Tongue (tissue), 2 donors: Measurements from ENCODE around the gene OXT. TPM values are rescaled to one million over a fixed set of nuclear protein-coding genes. Genes with fewer than 3 reads are reported as not detected.

Experiments
- DNase-seq: peaks from one replicate; pipeline ENCODE4 v3.0.0-alpha.2; 2015
- total RNA-seq: library from RNA; depleted of rRNA; stranded (reverse); fragments of >200 nt; gene quantifications from one replicate; pipeline ENCODE4 v1.2.3, GENCODE V29; 2014

OXT gene
- total RNA-seq, 1 donor from 2014 or later = not detected

DNA sequence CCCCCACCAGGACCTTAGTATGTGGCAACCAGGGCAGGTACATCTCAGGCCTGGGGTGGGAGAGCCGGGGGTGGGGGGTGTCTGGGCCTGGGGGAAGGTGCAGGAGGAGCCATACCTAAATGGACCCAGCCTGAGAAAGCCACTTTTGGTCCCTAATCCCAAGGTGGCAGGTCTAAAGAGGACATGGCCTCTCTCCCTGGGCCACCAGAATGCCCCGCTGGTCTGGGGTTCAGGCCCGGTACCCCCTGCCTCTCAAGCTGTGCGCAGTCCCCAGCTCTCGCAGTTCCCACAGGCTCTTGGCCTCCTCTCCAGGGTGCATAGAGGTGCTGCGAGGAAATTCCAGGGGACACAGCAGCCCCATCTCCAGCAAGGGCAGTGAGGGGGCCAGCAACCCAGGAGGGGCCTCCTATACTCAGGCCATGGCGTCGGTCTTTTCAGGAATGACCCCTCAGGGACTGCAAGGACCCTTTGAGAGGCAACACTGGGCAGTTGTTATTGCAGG, 14.2 kb downstream of the OXT start:
- DNase-seq = no peak

DNA sequence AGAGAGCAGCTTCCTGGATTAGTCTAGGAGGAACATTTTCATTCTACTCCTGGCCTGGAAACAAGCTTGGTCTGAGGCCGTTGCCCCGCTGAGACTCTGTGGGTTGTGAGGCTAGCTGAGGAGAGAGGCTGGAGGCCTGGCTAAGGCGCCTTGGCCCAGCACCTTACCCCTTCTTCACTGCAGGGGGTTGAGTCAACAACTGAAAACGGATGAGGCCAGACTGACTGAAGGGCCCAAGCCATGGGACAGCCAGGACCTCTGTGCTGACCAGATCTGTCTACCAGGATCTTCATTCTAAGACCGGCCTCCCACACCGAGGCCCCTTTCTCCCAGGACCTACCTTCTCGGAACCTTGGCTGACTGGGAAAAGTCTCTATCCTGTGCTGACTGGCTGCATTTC, 16.6 kb downstream of the OXT start:
- no peak for DNase-seq

DNA sequence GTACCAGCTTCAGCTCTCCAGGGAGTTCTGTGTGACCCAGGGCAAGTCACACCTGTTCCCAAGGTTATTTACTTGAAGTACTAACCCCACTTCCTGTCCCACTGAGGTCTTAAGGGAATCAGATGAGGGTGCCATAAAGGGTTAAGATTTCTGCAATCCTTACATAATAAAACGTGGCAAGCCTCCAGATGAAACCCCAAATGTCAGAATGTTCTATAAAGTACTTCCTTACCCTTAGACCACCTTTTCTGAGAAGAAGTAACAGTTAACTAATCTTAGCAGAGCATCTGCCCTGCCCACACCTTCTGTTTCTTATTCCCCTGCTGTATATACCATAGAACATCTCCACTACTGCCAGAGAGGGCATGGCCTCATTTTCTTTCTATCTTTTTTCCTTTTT, 19.1 kb downstream of the OXT start:
- DNase-seq = no peak

DNA sequence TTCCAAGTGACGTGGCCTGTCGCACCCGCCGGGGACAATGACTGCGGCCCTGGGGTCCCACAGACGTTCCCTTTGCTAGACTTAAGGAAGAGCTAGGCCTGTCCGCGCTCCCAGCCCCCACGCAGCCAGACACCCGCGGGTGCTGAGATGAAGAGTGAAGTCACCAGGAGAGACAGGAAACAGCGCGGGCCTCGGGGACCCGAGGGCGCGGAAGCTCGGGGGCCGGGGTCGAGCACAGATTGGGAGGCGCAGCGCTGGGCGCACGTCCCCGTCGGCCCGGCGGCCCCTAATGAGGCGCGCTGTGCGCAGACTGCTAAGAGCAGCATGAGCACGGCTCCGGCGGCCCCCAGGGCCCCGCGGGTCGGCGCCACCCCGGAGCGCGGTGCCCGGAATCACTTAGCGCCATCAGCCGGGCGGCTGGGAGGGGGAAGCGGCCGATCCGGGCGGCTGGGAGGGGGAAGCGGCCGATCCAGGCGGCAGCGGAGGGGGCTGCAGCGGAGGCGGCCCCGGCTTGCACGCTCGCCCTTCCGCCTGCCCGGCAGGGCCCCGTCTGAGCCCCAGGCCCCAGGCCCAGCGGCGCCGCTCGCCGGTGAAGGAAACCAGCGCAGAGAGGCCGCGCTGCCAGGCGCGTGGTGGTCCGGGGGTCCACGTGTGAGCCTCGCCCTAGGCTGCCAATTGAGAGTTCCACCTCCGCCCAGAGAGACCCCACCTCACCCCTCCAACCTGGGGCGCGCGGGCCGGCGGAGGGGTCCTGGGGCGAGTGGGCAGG, 21.4 kb downstream of the OXT start:
- DNase-seq = peak; percentile 38

DNA sequence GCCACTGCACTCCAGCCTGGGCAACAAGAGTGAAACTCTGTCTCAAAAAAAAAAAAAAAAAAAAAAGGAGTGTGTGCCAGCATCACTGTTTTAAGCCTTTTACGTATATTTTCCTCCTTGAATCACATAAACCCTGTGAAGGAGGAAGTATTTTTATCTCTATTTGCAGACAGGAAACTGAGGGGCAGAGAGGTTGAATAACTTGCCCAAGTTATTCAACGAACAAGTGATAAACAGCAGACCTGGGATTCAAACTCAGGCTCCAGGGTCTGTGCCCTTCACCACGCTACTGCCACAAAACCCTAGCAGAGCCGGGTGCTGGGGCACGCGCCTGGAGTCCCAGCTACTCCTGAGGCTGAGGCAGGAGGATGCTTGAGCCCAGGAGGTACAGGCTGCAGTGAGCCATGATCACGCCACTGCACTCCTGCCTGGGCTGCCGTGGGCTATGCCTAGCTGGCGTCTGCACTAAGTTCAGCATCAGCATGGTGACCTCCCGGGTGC, 22.5 kb downstream of the OXT start:
- DNase-seq = no peak

DNA sequence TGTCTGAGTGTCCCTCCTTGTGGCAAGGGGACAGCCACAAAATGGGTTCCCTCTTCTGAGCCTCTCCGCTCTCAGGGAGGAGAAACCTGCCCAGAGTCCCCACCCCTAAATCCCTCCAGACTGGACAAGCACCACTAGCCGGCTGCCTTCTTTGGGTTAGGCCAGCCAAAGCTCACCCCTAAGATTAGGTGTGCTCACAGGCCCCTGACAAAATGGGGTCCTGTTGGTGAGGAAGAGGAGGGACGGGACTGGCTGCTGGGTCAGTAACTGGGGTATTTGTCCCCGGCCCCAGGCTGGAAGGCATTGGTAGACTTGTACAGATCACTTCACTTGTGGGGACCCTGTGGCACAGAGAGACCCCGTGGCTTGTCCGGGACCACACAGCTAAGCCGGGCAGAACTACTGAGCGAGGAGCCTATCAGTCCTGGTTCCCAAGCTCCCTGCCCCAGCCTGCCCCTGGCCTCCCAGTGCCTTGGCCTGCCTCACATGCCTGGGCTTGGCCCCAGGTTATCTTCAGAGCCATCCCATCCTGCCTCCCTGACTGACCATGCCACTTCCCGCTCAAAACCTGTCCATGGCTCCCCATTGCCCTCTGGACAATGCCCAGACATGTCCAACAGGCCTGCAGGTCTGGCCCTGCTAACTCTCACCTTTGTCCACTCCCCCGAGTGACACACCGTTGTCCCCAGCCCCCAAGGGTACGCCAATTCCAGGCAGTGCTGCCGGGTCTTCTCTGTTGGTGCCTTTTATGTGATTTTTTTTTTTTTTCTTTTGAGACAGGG, 23.6 kb downstream of the OXT start:
- no peak for DNase-seq

DNA sequence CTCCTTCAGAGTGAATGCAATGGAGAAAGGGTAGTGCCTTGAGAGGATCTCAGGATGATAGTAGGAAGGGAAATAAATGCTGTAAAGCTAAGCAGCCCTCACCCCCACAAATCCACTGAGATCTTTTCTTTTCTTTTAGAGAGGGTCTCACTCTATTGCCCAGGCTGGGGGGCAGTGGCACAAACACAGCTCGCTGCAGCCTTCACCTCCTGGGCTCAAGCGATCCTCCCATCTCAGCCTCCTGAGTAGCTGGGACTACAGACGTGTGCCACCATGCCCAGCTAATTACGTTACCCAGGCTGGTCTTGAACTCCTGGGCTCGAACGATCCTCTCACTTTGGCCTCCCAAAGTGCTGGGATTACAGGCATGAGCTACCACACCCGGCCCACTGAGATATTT, 29.1 kb downstream of the OXT start:
- DNase-seq = no peak

DNA sequence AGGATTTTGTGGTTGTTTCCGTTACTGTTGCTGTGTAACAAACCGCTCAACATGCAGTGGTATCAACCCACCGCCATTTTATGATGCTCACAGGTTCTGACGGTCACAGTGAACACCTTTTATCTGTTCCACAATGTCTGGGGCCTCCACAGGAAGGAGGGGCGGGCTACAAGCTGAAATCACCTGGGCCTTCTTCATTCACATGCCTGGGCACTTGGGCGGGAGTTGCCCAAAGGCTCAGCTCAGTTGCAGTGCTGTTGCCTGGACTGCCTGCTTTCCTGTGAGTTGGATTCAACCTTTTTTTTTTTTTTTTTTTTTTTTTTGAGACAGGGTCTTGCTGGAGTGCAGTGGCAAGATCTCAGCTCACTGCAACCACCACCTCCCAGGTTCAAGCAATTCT, 29.8 kb downstream of the OXT start:
- no peak for DNase-seq

DNA sequence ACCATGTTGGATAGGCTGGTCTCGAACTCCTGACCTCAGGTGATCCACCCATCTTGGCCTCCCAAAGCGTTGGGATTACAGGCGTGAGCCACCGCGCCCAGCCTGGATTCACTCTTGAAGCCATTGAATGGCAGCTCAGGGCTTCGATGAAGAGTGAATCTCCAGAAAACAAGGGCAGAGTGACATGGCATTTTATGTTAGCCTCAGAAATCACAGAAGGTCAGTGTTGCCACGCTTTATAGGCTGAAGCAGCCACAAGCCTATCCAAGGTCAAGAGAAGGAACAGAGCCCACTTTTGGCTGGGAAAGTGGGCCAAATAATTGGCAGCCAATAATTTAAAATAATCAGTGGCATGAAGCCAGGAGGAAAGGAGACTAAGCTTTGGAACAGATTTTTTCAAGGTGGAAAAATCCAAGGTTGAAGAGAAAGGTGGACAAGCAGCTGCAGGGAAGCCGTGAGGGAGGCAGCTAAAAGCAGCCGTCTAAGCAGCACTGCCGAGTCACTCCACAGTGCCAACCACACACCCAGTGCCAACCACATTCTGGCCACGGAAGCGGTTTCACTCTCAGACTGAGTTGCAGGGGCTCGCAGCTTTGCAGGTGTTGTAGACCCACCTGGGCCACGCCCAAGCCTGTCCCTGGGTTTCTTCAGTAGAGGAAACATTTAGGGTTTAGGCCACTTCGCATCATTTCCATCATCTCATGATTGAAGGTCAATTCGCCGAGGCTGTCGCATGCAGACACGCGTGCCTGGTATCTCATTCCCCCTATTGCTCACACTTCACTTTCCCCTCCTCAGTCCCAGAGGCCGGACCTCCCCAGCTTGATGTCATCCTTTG, 30.5 kb downstream of the OXT start:
- no peak for DNase-seq

DNA sequence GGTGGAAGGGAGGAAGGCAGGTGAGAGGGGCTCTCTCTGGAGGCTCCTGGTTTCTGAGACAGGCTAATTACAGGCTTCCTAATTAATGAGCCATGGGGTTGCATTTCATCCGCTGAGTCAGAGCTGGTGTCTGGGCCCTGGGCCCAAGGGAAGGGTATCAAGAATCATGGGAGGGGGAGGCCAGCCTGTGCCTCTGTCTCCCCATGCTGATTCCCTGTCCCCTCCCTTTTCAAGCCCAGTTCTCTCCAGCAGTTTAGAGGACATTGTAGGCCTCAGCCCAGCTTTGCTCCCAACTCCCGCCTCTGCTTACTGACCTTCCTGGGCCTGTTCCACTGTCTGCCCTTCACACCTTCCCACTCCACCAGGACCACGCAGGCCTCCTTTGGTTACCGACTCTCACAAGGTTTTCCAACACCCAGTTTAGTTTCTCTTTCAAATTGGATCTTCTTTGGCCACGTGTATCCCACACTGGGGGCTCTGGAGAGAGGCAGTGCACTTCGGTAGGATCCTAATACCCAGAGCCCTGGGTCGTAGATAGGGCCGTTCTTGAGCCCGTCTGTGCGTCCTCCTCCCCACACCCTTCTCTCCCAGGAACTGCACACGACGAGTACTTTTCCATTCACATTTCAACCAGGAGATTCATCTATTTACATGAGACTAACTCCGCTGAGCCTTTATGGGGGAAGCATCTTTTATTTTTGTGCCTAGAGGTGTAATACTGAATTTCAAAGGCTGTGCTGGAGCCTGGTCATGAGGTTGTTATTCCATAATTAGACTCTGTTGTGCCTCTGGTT, 31.4 kb downstream of the OXT start:
- no peak for DNase-seq

DNA sequence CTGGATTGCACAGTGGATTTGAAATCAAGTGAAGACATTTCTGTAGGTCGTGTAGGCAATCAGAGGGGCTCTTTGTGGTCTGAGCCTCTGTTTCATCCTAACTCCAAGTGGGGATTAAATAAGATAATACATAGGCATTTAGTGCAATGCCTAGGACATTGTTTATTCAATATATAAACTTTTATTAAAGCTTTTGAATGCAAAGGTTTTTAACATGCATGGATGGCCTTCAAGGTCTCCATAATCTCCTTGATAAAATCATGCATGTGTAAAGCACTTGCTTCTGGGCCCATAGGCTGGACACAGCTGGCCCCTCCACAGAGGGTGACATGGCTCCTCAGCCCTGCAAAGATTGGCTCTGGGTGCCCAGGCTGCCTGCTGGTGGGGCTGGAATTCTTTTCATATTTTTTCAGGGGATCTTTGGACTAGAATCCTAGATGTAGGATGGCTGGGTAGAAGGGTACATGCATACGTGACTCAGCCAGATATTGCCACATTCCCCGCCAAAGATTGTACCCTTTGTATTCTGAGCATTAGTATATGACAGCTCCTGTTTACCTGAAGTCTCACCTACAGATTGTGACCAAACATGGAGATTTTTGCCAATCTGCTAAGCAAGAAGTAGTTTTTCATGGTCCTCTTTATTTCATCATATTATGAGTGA, 32.1 kb downstream of the OXT start:
- DNase-seq = no peak

DNA sequence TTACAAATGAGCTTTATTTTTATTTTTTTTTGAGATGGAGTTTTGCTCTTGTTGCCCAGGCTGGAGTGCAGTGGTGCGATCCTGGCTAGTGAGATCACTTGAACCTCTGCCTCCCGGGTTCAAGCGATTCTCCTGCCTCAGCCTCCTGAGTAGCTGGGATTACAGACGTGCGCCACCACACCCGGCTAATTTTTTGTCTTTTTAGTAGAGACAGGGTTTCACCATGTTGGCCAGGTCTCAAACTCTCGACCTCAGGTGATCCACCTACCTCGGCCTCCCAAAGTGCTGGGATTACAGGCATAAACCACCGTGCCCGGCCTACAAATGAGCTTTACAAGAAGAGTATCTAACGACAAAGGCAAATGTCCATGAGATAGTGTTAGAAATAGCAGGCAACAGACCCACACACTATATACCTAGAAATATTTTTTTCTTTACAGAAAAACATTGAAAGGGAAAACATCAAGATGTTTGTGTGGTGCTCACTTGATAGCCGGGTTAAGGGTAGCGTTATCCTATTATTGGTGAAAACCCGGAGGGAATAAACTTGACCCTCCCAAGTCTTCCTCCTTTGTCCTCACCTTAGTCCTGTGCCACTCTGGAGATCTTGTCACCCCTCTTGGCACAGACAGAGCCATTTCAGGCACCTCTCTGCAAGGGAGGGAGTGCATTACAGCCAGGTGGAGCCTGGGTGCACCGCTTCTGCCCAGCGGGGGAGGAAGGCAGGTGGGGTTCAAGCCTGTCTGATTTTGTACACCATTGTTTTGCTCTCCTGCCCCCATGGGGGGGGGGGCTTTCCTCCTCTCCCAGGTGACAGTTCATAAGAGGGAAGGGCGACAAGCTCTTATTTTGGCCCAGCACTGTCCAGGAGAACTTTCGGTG, 34.1 kb downstream of the OXT start:
- no peak for DNase-seq

DNA sequence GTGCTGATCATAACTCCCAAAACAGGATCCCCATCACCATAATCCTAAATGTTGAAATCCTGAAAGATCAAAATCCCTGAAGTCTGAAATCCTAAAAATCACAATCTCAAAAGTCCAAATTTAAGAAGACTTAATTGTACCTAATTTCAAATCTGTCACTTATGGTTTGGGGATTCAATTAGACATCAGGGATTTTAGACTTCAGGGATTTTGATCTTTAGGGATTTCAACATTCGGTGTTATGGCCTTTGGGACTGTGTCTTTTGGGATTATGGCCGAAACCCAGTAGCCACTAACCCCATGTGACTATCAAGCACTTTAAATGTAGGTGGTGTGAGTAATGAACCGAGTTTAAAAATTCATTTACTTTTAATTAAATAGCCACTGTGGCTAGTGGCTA, 34.8 kb downstream of the OXT start:
- no peak for DNase-seq

DNA sequence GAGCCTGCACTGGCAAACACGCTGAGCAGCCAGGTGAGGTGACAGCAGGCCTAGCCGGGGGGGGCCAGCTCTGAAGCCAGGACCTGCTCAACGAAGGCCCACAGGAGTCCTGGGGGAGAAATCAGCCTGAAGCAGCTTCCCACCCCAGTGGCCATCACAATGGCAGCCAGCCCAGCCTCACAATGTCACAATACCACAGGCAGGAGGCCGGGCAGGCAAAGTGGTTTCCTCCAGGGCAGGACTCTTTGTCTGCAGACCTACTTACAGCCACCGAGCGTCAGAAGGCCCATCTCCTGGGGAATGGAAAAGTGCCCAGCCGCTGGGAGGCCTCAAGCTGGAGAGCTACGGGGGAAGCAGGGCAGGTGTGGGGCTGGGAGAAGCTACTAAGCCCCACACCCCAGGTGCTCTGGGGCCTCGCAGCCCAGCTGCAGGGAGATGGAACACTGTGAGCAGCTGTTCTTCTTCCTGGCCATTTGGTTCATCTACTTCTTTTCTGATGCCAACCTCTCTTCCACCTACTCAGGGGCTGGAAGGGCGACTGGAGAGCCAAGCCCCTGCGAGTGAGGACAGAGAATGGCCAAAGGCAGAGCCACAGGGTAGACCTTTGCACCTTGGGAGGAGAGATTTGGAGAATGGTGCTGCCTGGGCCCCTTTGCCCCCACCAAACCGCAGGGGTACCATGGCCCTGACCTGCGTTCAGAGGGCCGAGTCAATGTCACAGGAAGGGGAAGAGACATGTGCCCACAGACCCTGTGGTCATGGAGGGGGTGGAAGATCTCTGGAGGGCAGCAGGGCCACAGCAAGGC, 35.4 kb downstream of the OXT start:
- DNase-seq = no peak

DNA sequence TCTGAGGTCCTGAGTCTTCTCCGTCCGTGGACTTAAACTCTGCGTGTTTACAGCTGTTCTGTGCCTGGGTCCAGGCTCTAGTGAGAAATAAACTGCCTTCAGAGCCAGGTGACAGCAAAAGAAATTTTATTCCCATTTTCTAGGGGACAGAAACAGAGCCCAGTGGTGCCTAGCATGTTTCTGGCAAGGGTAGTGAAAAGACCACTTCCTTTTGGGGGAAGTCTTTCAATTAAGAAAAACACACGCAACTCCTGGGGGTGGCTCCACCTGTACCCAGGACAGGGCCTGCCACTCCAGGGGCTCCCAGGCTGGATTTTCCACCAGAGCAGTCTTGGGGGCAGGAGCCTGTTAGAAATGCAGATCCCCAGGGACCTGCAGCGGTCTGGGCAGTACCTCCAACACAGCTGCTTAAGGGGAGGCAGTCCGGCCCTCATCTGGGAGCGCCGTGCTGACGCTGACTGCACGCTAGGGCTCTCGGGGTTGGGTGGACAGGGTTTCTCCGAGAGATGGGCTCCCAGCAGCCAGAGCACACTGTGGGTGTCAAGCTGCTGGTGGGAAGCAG, 36.1 kb downstream of the OXT start:
- DNase-seq = no peak

DNA sequence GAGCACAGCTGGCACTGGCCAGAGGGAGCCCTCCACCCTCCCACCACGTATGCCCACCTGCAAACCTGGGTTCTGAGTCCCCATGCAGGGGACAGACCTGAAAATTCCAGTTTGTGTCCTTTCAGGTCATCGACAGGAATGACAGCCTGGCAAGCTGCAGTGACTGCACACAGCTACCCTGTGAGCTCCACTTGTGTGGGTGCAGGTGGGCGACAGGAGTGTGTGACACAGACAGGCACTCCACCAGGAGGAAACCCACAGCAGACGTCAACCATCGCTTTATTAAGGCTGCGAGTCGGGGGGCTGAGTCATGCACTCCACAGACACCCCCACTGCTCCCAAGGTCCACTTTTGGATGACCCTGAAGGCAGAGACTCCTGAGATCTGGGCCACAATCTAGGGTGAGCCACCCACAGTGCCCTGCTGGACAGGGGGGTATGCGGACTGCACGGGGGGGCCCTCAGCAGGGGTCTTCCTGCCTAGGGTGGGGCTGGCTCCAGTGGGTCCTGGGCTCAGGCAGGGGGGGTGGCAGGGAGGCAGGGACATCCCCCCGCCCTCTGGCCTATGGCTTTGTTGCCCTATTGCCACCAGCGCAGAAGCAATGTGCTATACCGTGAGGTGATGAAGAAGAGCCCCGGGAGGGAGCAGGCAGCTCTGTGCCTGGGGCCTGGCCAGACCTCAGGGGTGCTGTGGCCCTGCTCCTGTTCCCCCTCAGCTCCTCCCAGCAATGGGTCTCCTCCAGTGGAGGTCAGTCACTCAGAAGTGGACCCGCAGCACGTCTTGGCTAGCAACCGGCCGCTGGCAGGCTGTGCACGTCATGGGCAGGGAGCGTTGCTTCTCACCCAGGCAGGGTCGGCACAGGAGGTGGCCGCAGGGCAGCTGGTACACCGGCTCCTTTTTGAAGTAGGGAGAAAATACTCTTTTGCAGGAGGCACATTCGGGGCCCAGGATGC, 38.2 kb downstream of the OXT start:
- no peak for DNase-seq

DNA sequence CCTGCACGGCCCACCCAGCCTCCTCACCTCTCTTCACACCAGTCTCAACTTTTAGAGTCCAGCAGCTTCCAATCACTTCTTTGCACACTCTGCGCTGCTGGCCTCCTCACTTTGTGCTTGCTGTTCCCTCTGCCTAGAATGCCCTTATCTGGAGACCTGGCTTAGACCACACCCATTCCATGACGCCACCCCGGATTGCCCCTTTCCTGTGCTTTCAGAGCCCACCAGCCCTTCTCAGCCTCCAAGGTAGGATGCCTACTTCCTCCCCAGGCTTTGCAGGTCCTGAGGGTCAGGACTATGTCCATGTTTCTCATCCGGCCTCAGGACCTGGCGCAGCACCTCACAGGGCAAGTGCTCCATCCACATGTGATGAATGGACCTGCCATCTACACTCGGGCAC, 40.1 kb downstream of the OXT start:
- no peak for DNase-seq

DNA sequence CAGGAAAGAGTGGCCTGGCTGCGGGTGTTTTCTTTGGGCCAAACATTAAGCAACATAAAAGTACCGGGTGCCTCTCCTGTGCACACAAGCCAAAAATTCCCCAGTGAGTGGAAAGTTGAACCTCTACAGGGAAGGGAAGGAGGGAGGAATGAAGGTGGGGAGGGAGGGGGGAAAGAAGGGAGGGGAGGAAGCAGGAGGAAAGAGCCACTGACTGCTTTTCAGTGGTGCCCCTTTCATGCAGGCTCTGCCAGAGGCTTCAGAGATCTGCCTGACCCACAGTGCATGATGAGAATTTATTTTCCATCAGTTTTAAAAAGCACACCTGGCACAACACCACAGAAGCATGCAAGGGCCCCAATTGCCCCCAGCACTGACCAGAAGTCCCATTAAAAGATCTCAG, 40.6 kb downstream of the OXT start:
- no peak for DNase-seq
